SK-N-SH (cell line): ENCODE measurements around the gene PDE4B. TPM values are rescaled to one million over a fixed set of nuclear protein-coding genes. Genes with fewer than 3 reads are reported as not detected.

Experiments used
- CTCF ChIA-PET: fragments of 300-600, 350-600 bp; formaldehyde crosslinking; extraction: SDS; loops from one replicate; lab custom pipeline; 2021; lab: Yijun Ruan, JAX
- POLR2A ChIA-PET: fragments of 350-600 bp; sonication (Branson Sonifier 250); formaldehyde crosslinking; extraction: SDS; loops from one replicate; lab custom pipeline; 2020; ENCODE audit warnings: antibody characterized with exemption, inconsistent platforms; lab: Yijun Ruan, JAX
- DNase-seq: peaks from one replicate; pipeline ENCODE4 v3.0.0; 2012
- H2AFZ ChIP-seq: fragments of 200-600 bp; sonication (generic); 2 replicates; pipeline ENCODE4 v1.8.1; 2016; ENCODE audit warnings: antibody characterized with exemption, mild to moderate bottlenecking, low read depth
- H3F3A ChIP-seq: fragments of 200-600 bp; sonication (generic); replicated peaks from 2 replicates; pipeline ENCODE3; 2016; ENCODE audit warnings: antibody characterized with exemption, mild to moderate bottlenecking; ENCODE audit not compliant: insufficient read depth
- H3K27ac ChIP-seq, 2 experiments: fragments of 200-500 bp in 1 of 2; fragments of 200-600 bp in 1 of 2; sonication (Bioruptor generic) in 1 of 2; sonication (generic), shearing (Covaris generic) in 1 of 2; 2 replicates each; pipeline versions ENCODE4 v1.5.1 to v1.6.1; 2014 to 2016; ENCODE audit warnings: low read depth in 2 of 2, inconsistent platforms in 1 of 2, low read length in 1 of 2, mild to moderate bottlenecking in 1 of 2, mixed read lengths in 1 of 2
- H3K27me3 ChIP-seq: fragments of 200-600 bp; sonication (generic), shearing (Covaris generic); 2 replicates; pipeline ENCODE4 v1.6.1; 2016; ENCODE audit warnings: mixed run types; ENCODE audit not compliant: insufficient read depth
- H3K36me3 ChIP-seq, 2 experiments: fragments of 200-500 bp in 1 of 2; fragments of 200-600 bp in 1 of 2; sonication (Bioruptor generic) in 1 of 2; sonication (generic) in 1 of 2; replicated peaks in 1 of 2; 2 replicates each; pipeline versions ENCODE3 to v1.5.1; 2014 to 2016; ENCODE audit warnings: low read length in 1 of 2, mild to moderate bottlenecking in 1 of 2; ENCODE audit not compliant: insufficient read depth in 2 of 2, control insufficient read depth in 1 of 2
- H3K4me1 ChIP-seq, 2 experiments: fragments of 200-500 bp in 1 of 2; fragments of 200-600 bp in 1 of 2; sonication (Bioruptor generic) in 1 of 2; sonication (generic), shearing (Covaris generic) in 1 of 2; 2 replicates each; pipeline versions ENCODE4 v1.5.1 to v1.6.1; 2014 to 2016; ENCODE audit warnings: low read depth in 1 of 2, low read length in 1 of 2, mixed run types in 1 of 2; ENCODE audit not compliant: insufficient read depth in 2 of 2, control insufficient read depth in 1 of 2
- H3K4me2 ChIP-seq: fragments of 200-600 bp; sonication (generic), shearing (Covaris generic); 2 replicates; pipeline ENCODE4 v1.6.1; 2017; ENCODE audit warnings: mixed run types
- H3K4me3 ChIP-seq, 2 experiments: fragments of 200-500 bp in 1 of 2; fragments of 200-600 bp in 1 of 2; sonication (Bioruptor generic) in 1 of 2; sonication (generic), shearing (Covaris generic) in 1 of 2; 2 replicates each; pipeline versions ENCODE4 v1.5.1 to v1.8.1; 2014 to 2016; ENCODE audit warnings: low read depth in 2 of 2, inconsistent platforms in 1 of 2, low read length in 1 of 2, mild to moderate bottlenecking in 1 of 2, mixed read lengths in 1 of 2, moderate library complexity in 1 of 2
- H3K79me2 ChIP-seq: fragments of 200-600 bp; sonication (generic); 2 replicates; pipeline ENCODE4 v1.8.1; 2017; ENCODE audit warnings: mild to moderate bottlenecking; ENCODE audit not compliant: insufficient read depth
- H3K9ac ChIP-seq: fragments of 200-600 bp; sonication (generic); 2 replicates; pipeline ENCODE4 v1.6.1; 2017; ENCODE audit warnings: mixed run types
- H3K9me2 ChIP-seq: fragments of 200-600 bp; sonication (generic); 2 replicates; pipeline ENCODE4 v1.6.1; 2017; ENCODE audit warnings: mixed run types
- H3K9me3 ChIP-seq: fragments of 200-600 bp; sonication (generic); 2 replicates; pipeline ENCODE4 v1.6.1; 2017; ENCODE audit warnings: mixed run types, mild to moderate bottlenecking, moderate library complexity
- H4K20me1 ChIP-seq: fragments of 200-600 bp; sonication (generic); 2 replicates; pipeline ENCODE4 v1.6.1; 2017; ENCODE audit warnings: mild to moderate bottlenecking, mixed run types; ENCODE audit not compliant: insufficient read depth
- CHD2 ChIP-seq: fragments of 150-350 bp; IDR thresholded peaks from 2 replicates; pipeline ENCODE4 v1.6.1; 2018; ENCODE audit warnings: low read length; ENCODE audit not compliant: partially characterized antibody
- ELF1 ChIP-seq: IDR thresholded peaks from 2 replicates; pipeline ENCODE4 v1.4.0; 2012
- EP300 ChIP-seq, 2 experiments: IDR thresholded peaks; 2 replicates each; pipeline versions ENCODE4 v1.4.0 to v1.6.1; 2012; ENCODE audit warnings: borderline replicate concordance in 1 of 2, low read depth in 1 of 2, low read length in 1 of 2
- EZH2phosphoT487 ChIP-seq: fragments of 200-600 bp; sonication (generic); IDR thresholded peaks from 2 replicates; pipeline ENCODE4 v1.6.1; 2017; ENCODE audit warnings: low read depth, mixed run types, mild to moderate bottlenecking, antibody characterized with exemption, moderate library complexity, borderline replicate concordance
- FOSL2 ChIP-seq: IDR thresholded peaks from 2 replicates; pipeline ENCODE4 v1.4.0; 2012; ENCODE audit warnings: low read depth, mild to moderate bottlenecking, moderate library complexity, borderline replicate concordance
- FOXJ3 ChIP-seq: sonication (generic); formaldehyde crosslinking; IDR thresholded peaks from 2 replicates; pipeline ENCODE4 v1.5.1; 2020; ENCODE audit warnings: mild to moderate bottlenecking, missing genetic modification reagents
- FOXM1 ChIP-seq: IDR thresholded peaks from 2 replicates; pipeline ENCODE4 v1.4.0; 2012; ENCODE audit warnings: low read depth, mild to moderate bottlenecking
- GABPA ChIP-seq: IDR thresholded peaks from 2 replicates; pipeline ENCODE4 v1.4.0; 2012; ENCODE audit warnings: low read depth, mild to moderate bottlenecking
- GATA2 ChIP-seq: sonication (generic); formaldehyde crosslinking; IDR thresholded peaks from 2 replicates; pipeline ENCODE4 v1.5.0; 2020; ENCODE audit warnings: mild to moderate bottlenecking, missing genetic modification reagents
- IRF3 ChIP-seq: fragments of 150-350 bp; IDR thresholded peaks from 2 replicates; pipeline ENCODE4 v1.6.1; 2016; ENCODE audit warnings: mild to moderate bottlenecking, low read depth, low read length
- JUND ChIP-seq: IDR thresholded peaks from 2 replicates; pipeline ENCODE4 v1.4.0; 2012
- MEF2A ChIP-seq: IDR thresholded peaks from 2 replicates; pipeline ENCODE4 v1.4.0; 2012; ENCODE audit warnings: low read depth, borderline replicate concordance
- PBX3 ChIP-seq: IDR thresholded peaks from 2 replicates; pipeline ENCODE4; 2012
- POLR2AphosphoS5 ChIP-seq: IDR thresholded peaks from 2 replicates; pipeline ENCODE4 v1.6.1; 2012; ENCODE audit warnings: low read depth, low read length
- RCOR1 ChIP-seq: fragments of 150-350 bp; IDR thresholded peaks from 2 replicates; pipeline ENCODE4 v1.6.1; 2017; ENCODE audit warnings: antibody characterized with exemption, low read length
- RXRA ChIP-seq: IDR thresholded peaks from 2 replicates; pipeline ENCODE4 v1.4.0; 2012; ENCODE audit warnings: low read depth, mild to moderate bottlenecking, borderline replicate concordance
- SIN3A ChIP-seq: IDR thresholded peaks from 2 replicates; pipeline ENCODE4 v1.6.1; 2012; ENCODE audit warnings: low read depth, mild to moderate bottlenecking, low read length, moderate library complexity, borderline replicate concordance
- TAF1 ChIP-seq: IDR thresholded peaks from 2 replicates; pipeline ENCODE4 v1.6.1; 2012; ENCODE audit warnings: low read depth, mild to moderate bottlenecking, low read length, moderate library complexity, borderline replicate concordance
- TCF12 ChIP-seq: IDR thresholded peaks from 2 replicates; pipeline ENCODE4 v1.4.0; 2012
- TEAD4 ChIP-seq: IDR thresholded peaks from 2 replicates; pipeline ENCODE4 v1.4.0; 2012; ENCODE audit warnings: mild to moderate bottlenecking, borderline replicate concordance; ENCODE audit not compliant: insufficient read depth
- WGBS: methylation state at CpG from one replicate; pipeline ENCODE4 v1.1.6; 2017; ENCODE audit warnings: low lambda C conversion rate; 5-methylcytosine and 5-hydroxymethylcytosine counted together
- polyA plus RNA-seq, 3 experiments: library from polyadenylated mRNA; depleted of rRNA; stranded (reverse); fragments of >200 nt; gene quantifications; 2 replicates each; pipeline ENCODE4 v1.2.3, GENCODE V29; 2012
- TF ChIP-seq, protein P1 (sequence below): IDR thresholded peaks from 2 replicates; pipeline ENCODE4 v1.6.1; 2012; ENCODE audit warnings: mild to moderate bottlenecking, low read depth, low read length, moderate library complexity

Gene PDE4B
- polyA plus RNA-seq, 1 of the 3 experiments (the other 2 are of a cell fraction), result 1.9 TPM

- Histone ChIP-seq H3K36me3 (no peaks in the 10 kb centered on the region), H2AFZ (no peak overlapping the region), H3K4me3 (no peak overlapping the region), H3K4me2 (no peak overlapping the region), H3F3A (no peaks in the 10 kb centered on the region), H3K9me3 (no peaks in the 10 kb centered on the region), H3K4me1 (peaks cover 0 to 4% of the 10 kb centered on the region in 2 experiments; a peak in 1 of 4 replicates), H3K27ac (no peak overlapping the region), H3K79me2 (no peaks in the 10 kb centered on the region), H3K9ac (no peak overlapping the region), H3K27me3 (no peaks in the 10 kb centered on the region), H4K20me1 (no peaks in the 10 kb centered on the region), H3K9me2 (no peaks in the 10 kb centered on the region)
- TF ChIP-seq GATA2 (CRISPR knock-in tag) (no peak), EP300 (IDR thresholded peaks at IDR 0.05; ENCODE audit: borderline replicate concordance in 1 of 2, low read depth in 1 of 2, low read length in 1 of 2) (no peak), FOSL2 (no peak), EZH2phosphoT487 (no peak), IRF3 (no peak), FOXM1 (no peak), TAF1 (no peak), RXRA (no peak)
- TF ChIP-seq, protein P1, sequence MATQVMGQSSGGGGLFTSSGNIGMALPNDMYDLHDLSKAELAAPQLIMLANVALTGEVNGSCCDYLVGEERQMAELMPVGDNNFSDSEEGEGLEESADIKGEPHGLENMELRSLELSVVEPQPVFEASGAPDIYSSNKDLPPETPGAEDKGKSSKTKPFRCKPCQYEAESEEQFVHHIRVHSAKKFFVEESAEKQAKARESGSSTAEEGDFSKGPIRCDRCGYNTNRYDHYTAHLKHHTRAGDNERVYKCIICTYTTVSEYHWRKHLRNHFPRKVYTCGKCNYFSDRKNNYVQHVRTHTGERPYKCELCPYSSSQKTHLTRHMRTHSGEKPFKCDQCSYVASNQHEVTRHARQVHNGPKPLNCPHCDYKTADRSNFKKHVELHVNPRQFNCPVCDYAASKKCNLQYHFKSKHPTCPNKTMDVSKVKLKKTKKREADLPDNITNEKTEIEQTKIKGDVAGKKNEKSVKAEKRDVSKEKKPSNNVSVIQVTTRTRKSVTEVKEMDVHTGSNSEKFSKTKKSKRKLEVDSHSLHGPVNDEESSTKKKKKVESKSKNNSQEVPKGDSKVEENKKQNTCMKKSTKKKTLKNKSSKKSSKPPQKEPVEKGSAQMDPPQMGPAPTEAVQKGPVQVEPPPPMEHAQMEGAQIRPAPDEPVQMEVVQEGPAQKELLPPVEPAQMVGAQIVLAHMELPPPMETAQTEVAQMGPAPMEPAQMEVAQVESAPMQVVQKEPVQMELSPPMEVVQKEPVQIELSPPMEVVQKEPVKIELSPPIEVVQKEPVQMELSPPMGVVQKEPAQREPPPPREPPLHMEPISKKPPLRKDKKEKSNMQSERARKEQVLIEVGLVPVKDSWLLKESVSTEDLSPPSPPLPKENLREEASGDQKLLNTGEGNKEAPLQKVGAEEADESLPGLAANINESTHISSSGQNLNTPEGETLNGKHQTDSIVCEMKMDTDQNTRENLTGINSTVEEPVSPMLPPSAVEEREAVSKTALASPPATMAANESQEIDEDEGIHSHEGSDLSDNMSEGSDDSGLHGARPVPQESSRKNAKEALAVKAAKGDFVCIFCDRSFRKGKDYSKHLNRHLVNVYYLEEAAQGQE, result no peak
- CTCF ChIA-PET, result no interaction called here
- POLR2A ChIA-PET, result no interaction called here
- no peak for DNase-seq
- WGBS, result 27% methylated on average over 1 of the region's 1 CpG
These were observed 153.7 kb downstream of the PDE4B start for GRCh38 chr1:65946376-65946775.

GRCh38 chr1:65946960-65947359 is 154.3 kb downstream of the PDE4B start:
- H3K4me2 ChIP-seq, result no peak overlapping the region
- no peak overlapping the region for H3K27ac ChIP-seq
- H3K9me3 ChIP-seq, result no peaks in the 10 kb centered on the region
- no peaks in the 10 kb centered on the region for H4K20me1 ChIP-seq
- H3K4me3 ChIP-seq, result no peak overlapping the region
- 36% methylated on average over 5 of the region's 5 CpGs for WGBS
- H3K36me3 ChIP-seq, result no peaks in the 10 kb centered on the region
- H3K4me1 ChIP-seq, result peaks cover 0 to 4% of the 10 kb centered on the region in 2 experiments; a peak in 1 of 4 replicates
- ChIA-PET CTCF (interaction anchor here (1.4 kb wide), 1 partner anchor 499 kb away, joined by 4 read pairs; no protein-coding TSS in a partner anchor), POLR2A (no interaction called here)
- TF ChIP-seq ELF1, result no peak
- peak; percentile 33; the same call in 1 of the 2 replicates for TF ChIP-seq FOXJ3 (CRISPR knock-in tag)
- peak; percentile 65; the same call in 1 of the 2 replicates for TF ChIP-seq RCOR1
- peak; percentile 28 to 66; a peak in 3 of 4 replicates for TF ChIP-seq EP300 (IDR thresholded peaks at IDR 0.05; ENCODE audit: borderline replicate concordance in 1 of 2, low read depth in 1 of 2, low read length in 1 of 2)
- TF ChIP-seq PBX3, result peak; percentile 74
- TF ChIP-seq TEAD4, result 0 out of 2 replicates have a peak, but pooled peaks have one; percentile 21
- TF ChIP-seq CHD2, result peak; percentile 31
- TF ChIP-seq SIN3A, result no peak
- no peak for TF ChIP-seq MEF2A
- TF ChIP-seq GATA2 (CRISPR knock-in tag), result peak; percentile 39; the same call in 1 of the 2 replicates
- 0 out of 2 replicates have a peak, but pooled peaks have one; percentile 14 for TF ChIP-seq JUND
- TF ChIP-seq POLR2AphosphoS5, result peak; percentile 50; the same call in 1 of the 2 replicates
- peak; percentile 92 for TF ChIP-seq TCF12
- TF ChIP-seq GABPA, result no peak
- H3K79me2 ChIP-seq, result no peaks in the 10 kb centered on the region
- no peaks in the 10 kb centered on the region for H3F3A ChIP-seq
- H3K9me2 ChIP-seq, result no peaks in the 10 kb centered on the region
- H3K27me3 ChIP-seq, result no peaks in the 10 kb centered on the region
- H2AFZ ChIP-seq, result no peak overlapping the region
- DNase-seq, result no peak
- no peak overlapping the region for H3K9ac ChIP-seq
